ENCODE data around the gene FCHSD2. TPM values are rescaled to one million over a fixed set of nuclear protein-coding genes. Genes with fewer than 3 reads are reported as not detected.
"Not testable (repeated sequence)": the region's sequence is repeated elsewhere in the genome, so short reads cannot be mapped to it uniquely, and the experiment has no call there.

Gene FCHSD2
- total and polyA plus RNA-seq, 4 donors: 14.7 to 41.6 (median 32.6) TPM

GRCh38 chr11:72920001-72920400, 222.1 kb downstream of the FCHSD2 start:
- no peaks in the 10 kb centered on the region for H3K27me3 ChIP-seq (ENCODE audit: control insufficient read depth in 3 of 3, insufficient read depth in 3 of 3, low read length in 2 of 3)
- DNase-seq: no peak
- no peak overlapping the region for H3K9ac ChIP-seq (ENCODE audit: insufficient read depth in 1 of 2, low read length in 2 of 2)
- H3K9me3 ChIP-seq (ENCODE audit: control insufficient read depth in 4 of 4, insufficient read depth in 3 of 4, low read length in 3 of 4): no peaks in the 10 kb centered on the region
- peaks cover 0 to 2% (median 0%) of the 10 kb centered on the region in 5 donors for H3K4me1 ChIP-seq (ENCODE audit: control insufficient read depth in 5 of 5, insufficient read depth in 5 of 5, low read length in 5 of 5)
- peaks cover 0 to 6% (median 2%) of the 10 kb centered on the region in 4 donors for H3K36me3 ChIP-seq (ENCODE audit: control insufficient read depth in 4 of 4, insufficient read depth in 4 of 4, low read length in 4 of 4)
- no peak for TF ChIP-seq CTCF (IDR thresholded peaks at IDR 0.05; ENCODE audit: control extremely low read depth, extremely low read depth)
- H3K4me3 ChIP-seq: no peak overlapping the region
- H3K27ac ChIP-seq (ENCODE audit: low read depth in 1 of 2, low read length in 1 of 2): no peak overlapping the region
- no peak for ATAC-seq (ENCODE audit: insufficient read depth, low FRiP score)

GRCh38 chr11:72918851-72919250, 223.3 kb downstream of the FCHSD2 start:
- DNase-seq (no peak), ATAC-seq (ENCODE audit: insufficient read depth, low FRiP score) (no peak)
- no peak overlapping the region for H3K27ac ChIP-seq (ENCODE audit: low read depth in 1 of 2, low read length in 1 of 2)

GRCh38 chr11:72912253-72912652, 229.9 kb downstream of the FCHSD2 start:
- WGBS, 2 donors: 100% methylated on average over 1 of the region's 1 CpG
- Histone ChIP-seq H3K27ac (ENCODE audit: low read depth in 1 of 2, low read length in 1 of 2) (no peak overlapping the region), H3K4me1 (ENCODE audit: control insufficient read depth in 5 of 5, insufficient read depth in 5 of 5, low read length in 5 of 5) (no peaks in the 10 kb centered on the region), H3K9ac (ENCODE audit: insufficient read depth in 1 of 2, low read length in 2 of 2) (no peak overlapping the region), H3K9me3 (ENCODE audit: control insufficient read depth in 4 of 4, insufficient read depth in 3 of 4, low read length in 3 of 4) (peaks cover 0 to 14% (median under 1%) of the 10 kb centered on the region in 4 donors), H3K27me3 (ENCODE audit: control insufficient read depth in 3 of 3, insufficient read depth in 3 of 3, low read length in 2 of 3) (no peaks in the 10 kb centered on the region), H3K36me3 (ENCODE audit: control insufficient read depth in 4 of 4, insufficient read depth in 4 of 4, low read length in 4 of 4) (peaks cover 0 to 9% (median 0%) of the 10 kb centered on the region in 4 donors), H3K4me3 (no peak overlapping the region)
- no peak for TF ChIP-seq CTCF (IDR thresholded peaks at IDR 0.05; ENCODE audit: control extremely low read depth, extremely low read depth)
- ATAC-seq (ENCODE audit: insufficient read depth, low FRiP score): no peak
- no peak for DNase-seq

More at GRCh38 chr11:72918851-72919250, 223.3 kb downstream of the FCHSD2 start:
- peaks cover 0 to 3% (median 0%) of the 10 kb centered on the region in 4 donors for H3K9me3 ChIP-seq (ENCODE audit: control insufficient read depth in 4 of 4, insufficient read depth in 3 of 4, low read length in 3 of 4)
- peaks cover 0 to 2% (median 0%) of the 10 kb centered on the region in 5 donors for H3K4me1 ChIP-seq (ENCODE audit: control insufficient read depth in 5 of 5, insufficient read depth in 5 of 5, low read length in 5 of 5)
- no peaks in the 10 kb centered on the region for H3K27me3 ChIP-seq (ENCODE audit: control insufficient read depth in 3 of 3, insufficient read depth in 3 of 3, low read length in 2 of 3)
- TF ChIP-seq CTCF (IDR thresholded peaks at IDR 0.05; ENCODE audit: control extremely low read depth, extremely low read depth): no peak
- no peak overlapping the region for H3K9ac ChIP-seq (ENCODE audit: insufficient read depth in 1 of 2, low read length in 2 of 2)
- H3K36me3 ChIP-seq (ENCODE audit: control insufficient read depth in 4 of 4, insufficient read depth in 4 of 4, low read length in 4 of 4): peaks cover 0 to 6% (median 2%) of the 10 kb centered on the region in 4 donors
- H3K4me3 ChIP-seq: no peak overlapping the region

GRCh38 chr11:72909558-72910388, 232.3 kb downstream of the FCHSD2 start:
- H3K27ac ChIP-seq (ENCODE audit: low read depth in 1 of 2, low read length in 1 of 2); H3K4me3 ChIP-seq; H3K9ac ChIP-seq (ENCODE audit: insufficient read depth in 1 of 2, low read length in 2 of 2); H3K27me3 ChIP-seq (ENCODE audit: control insufficient read depth in 3 of 3, insufficient read depth in 3 of 3, low read length in 2 of 3); H3K4me1 ChIP-seq (ENCODE audit: control insufficient read depth in 5 of 5, insufficient read depth in 5 of 5, low read length in 5 of 5); DNase-seq; H3K36me3 ChIP-seq (ENCODE audit: control insufficient read depth in 4 of 4, insufficient read depth in 4 of 4, low read length in 4 of 4); ATAC-seq (ENCODE audit: insufficient read depth, low FRiP score): not testable (repeated sequence)
- WGBS, 2 donors: 95% methylated on average over 40 to 42 of the region's 42 CpGs
- peaks cover 0 to 14% (median under 1%) of the 10 kb centered on the region in 4 donors for H3K9me3 ChIP-seq (ENCODE audit: control insufficient read depth in 4 of 4, insufficient read depth in 3 of 4, low read length in 3 of 4)
